K562 (cell line): ENCODE measurements around the gene FPGS. TPM values are rescaled to one million over a fixed set of nuclear protein-coding genes. Genes with fewer than 3 reads are reported as not detected.

Experiments used
- ARID1B ChIP-seq: fragments of 450-650 bp; IDR thresholded peaks from 2 replicates; pipeline ENCODE4 v1.6.1; 2016; ENCODE audit warnings: antibody characterized with exemption, mild to moderate bottlenecking, inconsistent platforms
- ATF2 ChIP-seq: sonication (generic); formaldehyde crosslinking; IDR thresholded peaks from 2 replicates; pipeline ENCODE4 v1.8.1; 2022; ENCODE audit warnings: missing genetic modification reagents
- NEUROD1 ChIP-seq: fragments of 150-350 bp; IDR thresholded peaks from 2 replicates; pipeline ENCODE4 v1.6.1; 2014; ENCODE audit warnings: borderline replicate concordance, low read length, low read depth; ENCODE audit not compliant: partially characterized antibody
- PHB ChIP-seq: fragments of 250-450 bp; sonication (Bioruptor Pico); IDR thresholded peaks from 2 replicates; pipeline ENCODE4 v1.5.0; 2021
- POLR2B ChIP-seq: fragments of 450-650 bp; IDR thresholded peaks from 2 replicates; pipeline ENCODE4 v1.6.1; 2018; ENCODE audit warnings: low read depth; ENCODE audit not compliant: partially characterized antibody
- PRPF4 ChIP-seq: fragments of 200-400 bp; formaldehyde crosslinking; IDR thresholded peaks from one replicate; pipeline ENCODE4 v1.6.1; 2017; ENCODE audit warnings: low read length, low read depth, mild to moderate bottlenecking; ENCODE audit not compliant: insufficient read depth, poor library complexity, severe bottlenecking
- SMAD1 ChIP-seq: fragments of 150-350 bp; IDR thresholded peaks from 2 replicates; pipeline ENCODE4 v1.6.1; 2014; ENCODE audit warnings: low read length, low read depth; ENCODE audit not compliant: partially characterized antibody
- ZFP1 ChIP-seq: fragments of 450-650 bp; formaldehyde crosslinking; IDR thresholded peaks from 2 replicates; pipeline ENCODE4 v1.4.0; 2020; ENCODE audit warnings: mild to moderate bottlenecking, mixed read lengths
- ZNF146 ChIP-seq: IDR thresholded peaks from one replicate; pipeline ENCODE4 v1.6.1; 2018; ENCODE audit warnings: missing compliant biosample characterization; ENCODE audit not compliant: unreplicated experiment
- polyA plus RNA-seq, 8 experiments: library from polyadenylated mRNA; depleted of rRNA in 4 of 8; stranded (reverse) in 5 of 8; unstranded in 3 of 8; fragments of >200 nt; fragmentation: Nextera tagmentation in 2 of 8; fragmentation: Illumina TruSeq in 1 of 8; extraction: Ambion mirVana in 2 of 8; extraction: Trizol in 1 of 8; gene quantifications; 2 replicates each; pipeline versions ENCODE4 v1.2.1 to v1.2.3, GENCODE V29; 2011 to 2014; ENCODE audit warnings: inconsistent platforms in 1 of 8, missing spikeins in 1 of 8
- total RNA-seq, 7 experiments: library from RNA; depleted of rRNA in 6 of 7; stranded (reverse); fragments of >200 nt in 6 of 7; fragmentation: Illumina TruSeq in 2 of 7; extraction: Trizol in 2 of 7; gene quantifications; 2 replicates each; pipeline versions ENCODE4 v1.2.1 to v1.2.3, GENCODE V29; 2011 to 2021; ENCODE audit warnings: low replicate concordance in 1 of 7
- TF ChIP-seq, protein P1 (sequence below), 2 experiments: IDR thresholded peaks; 2 replicates each; pipeline ENCODE4 v1.6.1; 2011; ENCODE audit warnings: borderline replicate concordance in 1 of 2, control low read depth in 1 of 2, low read depth in 1 of 2, low read length in 1 of 2, mild to moderate bottlenecking in 1 of 2, mixed read lengths in 1 of 2, moderate library complexity in 1 of 2; ENCODE audit not compliant: insufficient read depth in 1 of 2, insufficient read length in 1 of 2, poor library complexity in 1 of 2, severe bottlenecking in 1 of 2; ENCODE audit errors: extremely low read depth in 1 of 2

The FPGS gene
- total and polyA plus RNA-seq, 9 of the 15 experiments (the other 6 are each of a cell fraction or from before 2014, with no cell fraction given), result 0.84 to 86.4 (median 59.2) TPM

- TF ChIP-seq ZNF146 (no peak), PHB (CRISPR knock-in tag) (no peak), NEUROD1 (peak; percentile 43), POLR2B (peak; percentile 24), ATF2 (CRISPR knock-in tag) (no peak; the same call in 1 of the 2 replicates), SMAD1 (no peak), ZFP1 (CRISPR knock-in tag) (no peak), PRPF4 (no peak), ARID1B (peak; percentile 35; the same call in 1 of the 2 replicates)
- TF ChIP-seq, protein P1, sequence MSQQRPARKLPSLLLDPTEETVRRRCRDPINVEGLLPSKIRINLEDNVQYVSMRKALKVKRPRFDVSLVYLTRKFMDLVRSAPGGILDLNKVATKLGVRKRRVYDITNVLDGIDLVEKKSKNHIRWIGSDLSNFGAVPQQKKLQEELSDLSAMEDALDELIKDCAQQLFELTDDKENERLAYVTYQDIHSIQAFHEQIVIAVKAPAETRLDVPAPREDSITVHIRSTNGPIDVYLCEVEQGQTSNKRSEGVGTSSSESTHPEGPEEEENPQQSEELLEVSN (IDR thresholded peaks at IDR 0.05; ENCODE audit: borderline replicate concordance in 1 of 2, extremely low read depth in 1 of 2, insufficient read depth in 1 of 2, insufficient read length in 1 of 2, low read depth in 1 of 2, low read length in 1 of 2, poor library complexity in 1 of 2, severe bottlenecking in 1 of 2), result peak; percentile 39 to 65
Measured at GRCh38 chr9:127802576-127803443, at the start of gene FPGS (continued).
